Measurements from ENCODE around the gene CROCC.

Gene CROCC

DNA sequence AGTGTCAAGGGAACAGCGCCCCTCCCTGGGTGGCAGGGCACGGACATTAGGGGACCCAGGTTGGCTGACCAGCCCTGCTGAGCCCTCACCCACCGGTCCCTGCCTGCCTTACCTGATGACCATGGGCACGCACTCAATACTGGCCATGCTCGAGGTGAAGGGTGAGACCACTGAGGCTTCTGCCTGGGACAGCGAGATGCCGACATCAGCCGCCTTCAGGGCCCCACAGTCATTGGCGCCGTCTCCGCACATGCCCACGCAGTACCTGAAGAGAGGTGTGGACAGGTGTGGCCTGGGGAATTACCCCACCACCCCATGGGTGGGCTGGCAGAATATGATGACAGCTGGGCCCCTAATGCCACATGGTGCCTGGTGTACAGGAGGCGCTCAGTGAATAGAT, 66.5 kb downstream of the CROCC start:
- no peak for DNase-seq

DNA sequence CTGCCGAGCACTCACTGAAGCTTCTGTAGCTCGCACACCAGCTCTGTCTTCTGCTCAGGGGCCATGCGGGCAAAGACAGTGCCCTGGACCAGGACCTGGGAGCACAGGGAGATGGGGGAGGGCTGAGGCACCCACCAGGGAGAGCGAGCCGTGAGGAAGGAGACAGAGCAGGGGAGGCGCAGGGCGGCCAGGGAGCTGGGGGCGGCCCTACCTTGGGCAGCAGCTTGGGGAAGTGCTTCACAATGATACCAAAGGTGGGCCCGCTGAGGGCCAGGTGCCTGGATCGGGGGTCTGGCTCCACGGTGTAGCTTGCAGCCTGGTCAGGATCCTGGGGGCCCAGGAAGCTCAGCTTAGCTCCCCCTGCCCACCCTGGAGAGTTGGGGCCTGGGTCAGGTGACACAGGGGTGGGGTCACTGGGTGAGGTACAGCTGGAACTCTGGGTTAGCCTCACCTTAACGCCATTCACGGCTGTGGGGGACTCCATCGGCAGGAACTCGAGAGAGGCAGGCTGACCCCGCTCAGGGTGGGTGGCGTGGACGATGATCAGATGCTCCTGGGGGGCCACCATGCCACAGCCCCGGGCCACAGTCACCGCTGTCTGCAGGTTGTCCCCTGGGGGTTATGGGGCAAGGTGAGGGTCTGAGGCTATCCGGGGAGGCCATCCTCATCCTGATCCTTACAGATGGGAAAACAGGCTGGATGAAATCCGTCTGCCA, 68.1 kb downstream of the CROCC start:
- DNase-seq: no peak

DNA sequence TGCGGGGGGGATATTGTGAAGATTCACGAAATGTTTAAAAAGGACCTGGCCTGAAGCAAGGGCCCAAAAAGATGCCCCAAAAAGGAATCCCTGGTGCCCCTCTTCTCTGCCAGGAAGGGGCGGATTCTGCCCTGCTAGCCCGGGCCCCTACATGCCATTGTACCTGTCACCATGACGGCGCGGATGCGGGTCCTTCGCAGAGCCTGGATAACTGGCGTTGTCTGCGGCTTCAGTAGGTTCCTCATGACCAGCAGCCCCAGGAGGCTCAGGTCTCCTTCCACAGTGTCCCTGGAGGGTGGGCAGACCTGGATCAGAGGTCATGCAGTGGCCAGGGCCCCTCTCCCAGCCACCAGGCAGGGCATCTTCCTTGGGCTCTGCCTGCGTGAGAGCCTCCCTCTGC, 69.8 kb downstream of the CROCC start:
- no peak for DNase-seq

DNA sequence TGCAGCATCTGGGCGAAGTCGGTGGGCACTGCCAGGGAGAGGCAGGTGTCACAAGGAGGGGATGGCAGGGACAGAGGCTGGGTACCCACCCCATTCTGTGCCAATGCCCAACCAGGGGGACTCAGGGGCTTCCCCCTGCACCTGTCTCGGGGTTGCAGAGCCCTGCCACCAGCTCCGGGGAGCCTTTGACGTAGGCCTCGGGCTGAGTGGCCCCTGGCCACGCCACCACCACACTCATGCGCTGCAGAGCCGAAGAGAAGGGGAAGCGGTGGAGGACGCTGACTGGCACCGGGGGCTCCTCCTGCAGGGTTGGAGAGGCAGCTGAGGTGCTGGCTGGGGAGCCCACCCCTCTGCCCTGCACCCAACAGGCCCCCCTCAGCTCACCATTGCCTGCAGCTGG, 70.4 kb downstream of the CROCC start:
- no peak for DNase-seq

DNA sequence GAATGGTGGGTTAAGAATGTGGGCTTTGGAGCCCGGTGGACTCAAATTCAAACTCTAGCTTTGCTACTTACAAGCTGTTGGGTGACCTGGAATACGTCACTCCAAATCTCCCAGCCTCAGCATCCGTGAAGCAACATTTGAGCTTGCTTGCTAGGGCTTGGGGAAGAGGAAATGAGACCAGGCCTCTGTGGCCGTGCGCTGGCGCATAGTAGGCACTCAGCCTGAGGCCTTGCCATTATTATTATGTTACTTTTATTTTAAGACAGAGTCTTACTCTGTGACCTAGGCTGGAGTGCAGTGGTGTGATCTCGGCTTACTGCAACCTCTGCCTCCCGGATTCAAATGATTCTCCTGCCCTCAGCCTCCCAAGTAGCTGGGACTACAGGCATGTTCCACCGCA, 70.9 kb downstream of the CROCC start:
- DNase-seq: no peak

- DNase-seq: no peak
Observed at GRCh38 chr1:16993521-16994038, 71.8 kb downstream of the CROCC start.

DNA sequence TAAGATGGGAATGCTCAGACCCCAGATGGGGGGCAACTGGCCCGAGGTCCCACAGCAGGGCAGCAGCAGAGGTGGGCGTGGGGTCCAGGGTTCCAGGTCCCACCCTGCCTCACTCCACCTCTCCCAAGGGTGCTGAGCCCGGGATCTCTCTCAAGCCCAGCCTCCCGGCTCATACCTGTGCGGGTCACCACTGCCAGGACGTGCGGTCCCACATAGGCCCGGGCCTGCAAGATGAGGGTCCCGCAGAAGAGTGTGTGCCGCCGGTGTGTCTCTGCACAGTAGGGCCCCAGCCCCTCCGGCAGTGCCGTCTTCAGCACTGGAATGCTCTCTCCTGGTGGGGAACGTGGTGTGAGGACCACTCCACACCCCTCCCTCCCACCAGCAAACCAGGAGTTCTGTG, 75.1 kb downstream of the CROCC start:
- no peak for DNase-seq

- no peak for DNase-seq
Observed at GRCh38 chr1:16998589-16998988, 76.9 kb downstream of the CROCC start.

GRCh38 chr1:16999863-17000262, 78.1 kb downstream of the CROCC start:
- no peak for DNase-seq

DNA sequence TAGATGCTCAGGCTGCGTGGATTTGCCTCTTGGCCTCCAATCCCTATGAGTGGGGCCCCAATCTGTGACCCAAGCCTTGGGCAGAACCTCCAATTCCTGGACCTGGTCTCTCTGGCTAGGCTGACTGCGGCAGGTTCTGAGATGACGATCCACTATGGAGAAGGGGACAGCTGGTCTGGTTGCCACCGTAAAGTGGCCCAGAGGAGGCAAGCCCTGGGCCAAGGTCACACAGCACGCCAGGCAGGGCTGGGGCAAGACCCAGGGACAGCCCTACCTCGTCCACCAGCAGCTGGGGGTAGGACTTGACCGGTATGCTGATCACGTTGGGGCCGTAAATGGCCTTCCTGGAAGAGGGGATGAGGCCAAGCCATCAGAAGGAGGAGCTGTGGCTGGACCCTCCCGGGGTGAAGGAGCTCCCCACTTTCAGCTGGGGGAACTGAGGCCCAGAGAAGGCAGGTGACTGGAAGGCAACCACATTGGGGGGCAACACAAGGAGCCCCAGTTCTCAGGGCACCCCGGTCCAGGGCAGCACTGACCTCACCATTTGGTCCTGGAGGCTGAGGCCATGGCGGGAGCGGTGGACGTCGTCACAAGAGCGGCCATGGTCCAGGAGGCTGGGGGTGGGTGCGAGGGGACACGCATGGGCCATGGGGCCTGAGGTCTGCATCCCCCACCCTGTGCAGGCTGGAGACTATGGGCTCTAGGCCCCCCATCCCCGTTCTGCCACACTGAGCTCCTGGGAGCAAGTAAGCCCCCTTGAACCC, 80.2 kb downstream of the CROCC start:
- no peak for DNase-seq

GRCh38 chr1:17002524-17002902, 80.8 kb downstream of the CROCC start:
- DNase-seq: no peak

DNA sequence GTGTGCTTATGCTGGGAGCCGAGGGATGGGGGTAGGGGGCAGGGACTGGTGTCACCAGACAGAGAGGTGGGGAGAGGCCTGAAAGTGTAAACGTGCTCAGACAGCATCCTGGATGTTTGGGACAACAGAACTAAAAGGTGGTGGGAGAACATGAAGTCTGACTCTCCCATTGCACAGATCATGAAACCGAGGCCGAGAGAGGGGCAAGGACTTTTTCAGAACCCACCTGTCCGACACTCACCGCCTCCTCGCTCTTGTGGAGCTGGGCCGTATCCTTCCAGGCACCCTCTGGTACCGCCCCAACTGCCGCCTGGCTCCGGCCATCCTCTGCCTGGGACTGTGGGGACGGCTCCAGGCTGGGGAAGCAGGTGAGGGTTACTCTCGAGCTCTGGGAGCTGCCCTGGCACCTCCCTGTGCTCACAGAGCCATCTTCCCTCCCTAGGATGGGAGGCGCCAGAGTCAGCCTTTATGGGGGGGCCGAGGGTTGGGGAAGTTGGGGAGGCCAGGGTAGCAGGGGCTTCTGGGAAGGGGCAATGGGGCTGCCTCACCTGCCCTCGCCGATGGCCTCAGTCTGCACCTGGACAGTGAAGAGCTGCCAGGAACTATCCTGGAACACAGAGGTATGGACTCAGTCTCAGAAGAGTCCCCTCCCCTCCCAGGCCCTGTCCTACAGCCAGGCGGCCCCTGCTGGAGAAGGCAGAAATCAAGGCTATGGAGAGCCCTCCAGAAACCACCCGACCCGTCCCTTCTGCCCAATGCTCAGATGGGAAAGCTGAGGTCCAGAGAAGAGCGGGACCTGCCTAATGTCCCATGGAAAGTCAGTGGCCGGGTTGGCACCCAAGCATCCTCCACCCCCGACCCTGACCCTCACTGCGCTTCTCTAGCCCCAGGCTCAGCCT, 83.0 kb downstream of the CROCC start:
- no peak for DNase-seq

DNA sequence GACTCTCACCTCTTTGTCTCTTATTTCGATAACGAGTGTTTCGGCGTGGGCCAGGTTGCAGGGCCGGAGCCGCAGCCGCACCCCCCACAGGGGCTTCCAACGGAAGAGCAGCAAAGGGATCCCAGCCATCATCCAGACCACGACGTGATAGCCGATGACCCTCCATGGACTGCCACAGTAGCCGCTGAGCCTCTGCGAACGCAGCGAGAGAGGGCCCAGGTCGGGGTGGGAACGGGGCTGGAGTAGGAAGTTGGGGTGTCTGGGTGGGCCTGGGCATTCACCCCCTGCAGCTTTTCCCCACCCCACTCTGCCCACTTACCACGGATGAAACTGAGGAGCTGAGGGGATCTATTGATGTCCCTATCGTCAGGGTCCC, 83.6 kb downstream of the CROCC start:
- DNase-seq: no peak

DNA sequence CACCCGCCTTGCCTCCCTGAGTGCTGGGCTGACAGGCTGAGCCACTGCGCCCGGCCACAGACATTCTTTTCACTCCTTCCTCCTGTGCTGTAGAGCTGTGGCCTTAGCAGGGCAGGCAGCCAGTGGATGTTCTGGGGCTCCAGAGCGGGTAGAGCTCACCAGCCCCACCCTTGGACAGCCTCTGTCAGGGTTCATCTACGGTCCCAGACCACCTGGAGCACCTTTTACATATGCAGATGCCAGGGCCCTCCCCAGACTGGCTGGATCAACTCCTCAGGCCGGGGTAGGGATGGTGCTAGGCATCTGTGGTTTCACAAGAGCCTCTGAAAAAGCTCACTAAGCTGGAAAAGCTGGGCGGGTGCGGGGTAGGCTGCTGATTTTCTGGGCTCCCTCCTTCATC, 85.4 kb downstream of the CROCC start:
- DNase-seq: no peak

GRCh38 chr1:17008208-17008855, 86.6 kb downstream of the CROCC start:
- no peak for DNase-seq

DNA sequence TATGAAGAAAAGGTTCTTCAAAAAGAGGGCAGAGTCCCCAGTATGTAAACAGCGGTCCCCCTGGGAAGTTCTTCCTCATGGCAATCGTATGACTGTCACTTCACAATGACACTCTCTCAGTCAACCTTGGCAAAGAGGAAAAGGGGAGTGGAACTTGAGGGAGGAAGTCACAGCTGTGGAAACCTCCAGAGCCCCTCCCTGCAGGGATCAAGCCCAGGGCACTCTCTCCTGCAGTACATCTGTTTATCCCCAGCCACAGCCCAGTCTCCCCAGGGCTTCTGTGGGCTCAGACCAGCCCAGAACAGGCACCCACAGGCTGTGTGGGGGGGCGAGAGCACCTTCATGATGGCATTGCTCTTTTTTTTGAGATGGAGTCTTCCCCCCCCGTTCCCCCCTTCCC, 88.0 kb downstream of the CROCC start:
- no peak for DNase-seq

- no peak for DNase-seq
Observed at GRCh38 chr1:17011092-17011438, 89.3 kb downstream of the CROCC start.

- DNase-seq: peak; percentile 78
Observed at GRCh38 chr1:17011439-17012307, 89.9 kb downstream of the CROCC start, which contains the start of gene ATP13A2. Gene ATP13A2, minus strand, starts transcription at chr1:17011928. Its CDS starts 190 bp downstream, at chr1:17011738.

- no peak for DNase-seq
Observed at GRCh38 chr1:17012775-17013490, 91.2 kb downstream of the CROCC start.

DNA sequence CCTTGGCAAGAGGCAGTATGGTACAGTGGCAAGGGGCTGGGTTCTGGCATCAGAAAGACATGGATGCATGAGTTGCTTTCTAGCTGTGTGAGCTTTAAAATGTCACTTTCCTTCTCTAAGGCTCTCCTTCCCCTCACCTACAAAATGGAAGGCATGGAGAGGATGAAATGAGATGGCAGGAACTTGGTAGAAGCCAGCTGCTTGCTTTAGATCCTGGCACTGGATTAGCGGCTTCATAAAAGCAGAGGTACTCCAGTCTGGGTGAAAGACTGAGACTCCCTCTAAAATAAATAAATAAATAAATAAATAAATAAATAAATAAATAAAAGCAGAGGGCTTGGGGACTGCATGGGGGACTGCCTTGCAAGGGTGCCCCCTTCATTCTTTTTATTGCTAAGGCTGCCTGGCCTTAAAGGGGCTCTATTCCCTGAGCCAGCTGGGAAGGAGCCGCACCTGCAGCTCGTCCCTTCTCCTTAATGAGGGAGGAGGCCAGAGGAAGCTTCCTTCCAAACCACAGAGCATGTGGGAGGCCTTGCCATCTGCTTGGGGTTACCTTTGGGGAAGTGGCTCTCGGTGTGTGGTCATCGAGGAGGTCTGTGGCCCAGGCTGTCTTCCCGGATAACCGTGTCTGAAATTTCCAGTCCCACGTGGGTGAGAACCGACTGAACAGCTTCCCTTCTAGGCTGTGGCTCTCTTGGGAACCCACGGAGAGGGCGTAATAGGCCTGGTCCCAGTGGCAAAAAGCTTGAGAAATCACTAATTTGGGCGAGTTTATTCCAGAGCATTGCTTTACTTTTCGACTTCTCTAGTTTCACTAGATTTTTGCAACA, 92.0 kb downstream of the CROCC start:
- DNase-seq: peak; percentile 29

All from hematopoietic multipotent progenitor cell treated with erythropoietin and hydrocortisone succinate and interleukin-3 and kit ligand, for 8 days (in vitro differentiated cells).